Endothelial cell of umbilical vein (primary cell): ENCODE measurements around the gene TCF21. TPM values are rescaled to one million over a fixed set of nuclear protein-coding genes. Genes with fewer than 3 reads are reported as not detected.

Source experiments
- BruUV-seq: library from RNA; stranded (reverse); fragments of 400-500 nt; replicated peaks from 2 replicates; lab custom pipeline; 2021; lab: Mats Ljungman, UMichigan
- CTCF ChIA-PET: fragments of 300-600, 350-600 bp; sonication (Branson Sonifier 250); formaldehyde crosslinking; loops from one replicate; lab custom pipeline; 2021; ENCODE audit warnings: antibody characterized with exemption, inconsistent platforms; lab: Charles Lee
- POLR2A ChIA-PET: fragments of 300-600, 350-600 bp; sonication (Branson Sonifier 250); formaldehyde crosslinking; loops from one replicate; lab custom pipeline; 2021; ENCODE audit warnings: antibody characterized with exemption, inconsistent platforms; lab: Charles Lee
- DNase-seq: peaks from one replicate; pipeline ENCODE4 v3.0.0-alpha.2; 2011; ENCODE audit warnings: low read depth, low spot score
- FAIRE-seq: peaks from 2 replicates; lab custom pipeline; 2011; peaks lifted over from hg19 to GRCh38; lab: Jason Lieb, UNC
- H2AFZ ChIP-seq: 2 replicates; pipeline ENCODE4 v1.6.0; 2012; ENCODE audit warnings: low read depth, low read length, control low read depth, inconsistent platforms
- H3K27ac ChIP-seq: 2 replicates; pipeline ENCODE4 v1.5.1; 2011; ENCODE audit warnings: low read depth, mild to moderate bottlenecking, control low read depth, low read length, moderate library complexity; ENCODE audit not compliant: insufficient read depth
- H3K27me3 ChIP-seq, 2 experiments: 2 replicates each; pipeline versions ENCODE4 v1.6.0 to v1.6.1; 2011; ENCODE audit warnings: low read length in 2 of 2, mixed read lengths in 1 of 2; ENCODE audit not compliant: control insufficient read depth in 2 of 2, insufficient read depth in 2 of 2
- H3K36me3 ChIP-seq, 2 experiments: 2 replicates in 1 of 2; 3 replicates in 1 of 2; pipeline ENCODE4 v1.5.1; 2011; ENCODE audit warnings: low read length in 2 of 2, mild to moderate bottlenecking in 1 of 2, moderate library complexity in 1 of 2; ENCODE audit not compliant: control insufficient read depth in 2 of 2, insufficient read depth in 2 of 2; ENCODE audit errors: extremely low read depth in 1 of 2
- H3K4me1 ChIP-seq: 3 replicates; pipeline ENCODE4 v1.5.1; 2011; ENCODE audit warnings: mild to moderate bottlenecking, low read length; ENCODE audit not compliant: control insufficient read depth, insufficient read depth; ENCODE audit errors: extremely low read depth
- H3K4me2 ChIP-seq: 2 replicates; pipeline ENCODE4 v1.6.1; 2011; ENCODE audit warnings: low read length, control low read depth, mixed read lengths; ENCODE audit not compliant: insufficient read depth
- H3K4me3 ChIP-seq, 3 experiments: fragments of 200-600 bp in 1 of 3; sonication (generic), shearing (Covaris generic) in 1 of 3; replicated peaks in 1 of 3; 2 replicates each; pipeline ENCODE4 v1.5.1; 2011 to 2016; ENCODE audit warnings: control low read depth in 3 of 3, low read length in 3 of 3, mild to moderate bottlenecking in 2 of 3, inconsistent platforms in 1 of 3, low read depth in 1 of 3, moderate library complexity in 1 of 3; ENCODE audit not compliant: insufficient read depth in 1 of 3
- H3K79me2 ChIP-seq: 2 replicates; pipeline ENCODE4 v1.6.0; 2012; ENCODE audit warnings: low read length, inconsistent platforms; ENCODE audit not compliant: control insufficient read depth, insufficient read depth
- H3K9ac ChIP-seq: replicated peaks from 2 replicates; pipeline ENCODE3; 2011; ENCODE audit warnings: low read length, control low read depth; ENCODE audit not compliant: insufficient read depth; ENCODE audit errors: extremely low read depth
- H3K9me1 ChIP-seq: replicated peaks from 3 replicates; pipeline ENCODE4 v1.6.0; 2011; ENCODE audit warnings: mild to moderate bottlenecking, low read length; ENCODE audit not compliant: control insufficient read depth, insufficient read depth; ENCODE audit errors: extremely low read depth
- H3K9me3 ChIP-seq: replicated peaks from 2 replicates; pipeline ENCODE4 v1.5.1; 2012; ENCODE audit warnings: low read length, inconsistent platforms; ENCODE audit not compliant: control insufficient read depth, insufficient read depth
- H4K20me1 ChIP-seq: replicated peaks from 2 replicates; pipeline ENCODE3; 2011; ENCODE audit warnings: mild to moderate bottlenecking, low read length; ENCODE audit not compliant: control insufficient read depth, insufficient read depth; ENCODE audit errors: extremely low read depth
- EZH2 ChIP-seq: IDR thresholded peaks from 2 replicates; pipeline ENCODE4 v1.6.1; 2012; ENCODE audit warnings: borderline replicate concordance, low read depth, mild to moderate bottlenecking, moderate library complexity, low read length, inconsistent platforms; ENCODE audit not compliant: severe bottlenecking
- FOS ChIP-seq: IDR thresholded peaks from 2 replicates; pipeline ENCODE4 v1.6.1; 2011; ENCODE audit warnings: mild to moderate bottlenecking, low read length, moderate library complexity, borderline replicate concordance; ENCODE audit not compliant: insufficient read depth
- GATA2 ChIP-seq: IDR thresholded peaks from 2 replicates; pipeline ENCODE4 v1.7.0; 2011; ENCODE audit warnings: low read depth, mild to moderate bottlenecking, moderate library complexity, mixed read lengths, low read length; ENCODE audit not compliant: insufficient read length, insufficient read depth
- JUN ChIP-seq: IDR thresholded peaks from 2 replicates; pipeline ENCODE4 v1.6.1; 2011; ENCODE audit warnings: borderline replicate concordance, low read depth; ENCODE audit not compliant: insufficient read length, insufficient read depth
- MYC ChIP-seq: IDR thresholded peaks from one replicate; pipeline ENCODE4 v1.6.1; 2011; ENCODE audit warnings: mild to moderate bottlenecking, low read depth, low read length
- POLR2A ChIP-seq: IDR thresholded peaks from 2 replicates; pipeline ENCODE4 v1.6.1; 2012; ENCODE audit warnings: low read depth, mild to moderate bottlenecking, control low read depth, low read length
- POLR2AphosphoS5 ChIP-seq: IDR thresholded peaks from 2 replicates; pipeline ENCODE4 v1.6.1; 2012; ENCODE audit warnings: low read depth, mild to moderate bottlenecking, control low read depth, low read length, moderate library complexity; ENCODE audit not compliant: insufficient read depth
- dilution Hi-C: fragments of 300-500 bp; cut with MboI; formaldehyde crosslinking; loops from one replicate; pipeline ENCODE4 v1.15.0; 2019; ENCODE audit warnings: low sequenced_read_pairs; ENCODE audit not compliant: extremely low pct_ligation_motif_present
- intact Hi-C: fragments of 100-400 bp; cut with micrococcal nuclease; formaldehyde crosslinking; loops from one replicate; pipeline ENCODE4 v1.10.0; 2022
- polyA plus RNA-seq, 4 experiments: library from polyadenylated mRNA; depleted of rRNA in 3 of 4; stranded (reverse) in 3 of 4; unstranded in 1 of 4; fragments of >200 nt; gene quantifications; 2 replicates each; pipeline versions ENCODE4 v1.2.1 to v1.2.3, GENCODE V29; 2011 to 2012; ENCODE audit warnings: missing spikeins in 1 of 4
- total RNA-seq: library from RNA; stranded (reverse); gene quantifications from 2 replicates; pipeline ENCODE4 v1.2.3, GENCODE V29; 2021
- TF ChIP-seq, protein P1 (sequence below), 2 donors: IDR thresholded peaks; 1 replicate in 1 of 2; 2 replicates in 1 of 2; pipeline ENCODE4 v1.5.1; 2011; ENCODE audit warnings: low read length in 2 of 2, mild to moderate bottlenecking in 2 of 2, moderate library complexity in 2 of 2, control low read depth in 1 of 2, inconsistent platforms in 1 of 2, low read depth in 1 of 2; ENCODE audit not compliant: insufficient read depth in 1 of 2; ENCODE audit errors: extremely low read depth in 1 of 2
- TF ChIP-seq, protein P2 (sequence below): IDR thresholded peaks from 2 replicates; pipeline ENCODE4 v1.6.1; 2011; ENCODE audit not compliant: insufficient read depth, insufficient read length

TCF21 gene
- total and polyA plus RNA-seq, 2 donors (not counting 3 experiments of a cell fraction or from before 2014, with no cell fraction given): not detected

DNA sequence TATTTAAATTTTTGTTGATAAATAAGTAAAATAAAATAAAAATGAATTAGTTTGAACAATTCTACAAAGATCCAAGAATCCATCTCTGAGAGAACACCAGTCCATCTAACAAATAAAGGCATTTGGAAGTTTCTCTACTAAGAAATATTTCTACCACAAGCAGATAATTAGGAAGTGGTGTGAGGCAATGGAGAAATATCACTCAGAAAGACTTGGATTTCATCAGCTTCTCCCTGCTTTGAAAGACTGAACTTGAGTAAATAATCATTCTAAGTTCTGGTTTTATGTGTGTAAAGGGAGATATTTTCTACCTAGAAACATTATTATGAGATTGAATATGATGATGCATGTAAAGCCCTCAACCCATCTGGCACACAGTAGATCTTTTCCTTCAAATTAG is 17.8 kb upstream of the TCF21 start:
- no peaks in the 10 kb centered on the region for H3K36me3 ChIP-seq

More for the DNA sequence above, 17.8 kb upstream of the TCF21 start:
- FAIRE-seq (no peak), DNase-seq (no peak)
- ChIA-PET POLR2A (no interaction called here), CTCF (no interaction called here)
- TF ChIP-seq GATA2: no peak
- TF ChIP-seq POLR2A: no peak
- no peak for TF ChIP-seq EZH2
- TF ChIP-seq, protein P1, sequence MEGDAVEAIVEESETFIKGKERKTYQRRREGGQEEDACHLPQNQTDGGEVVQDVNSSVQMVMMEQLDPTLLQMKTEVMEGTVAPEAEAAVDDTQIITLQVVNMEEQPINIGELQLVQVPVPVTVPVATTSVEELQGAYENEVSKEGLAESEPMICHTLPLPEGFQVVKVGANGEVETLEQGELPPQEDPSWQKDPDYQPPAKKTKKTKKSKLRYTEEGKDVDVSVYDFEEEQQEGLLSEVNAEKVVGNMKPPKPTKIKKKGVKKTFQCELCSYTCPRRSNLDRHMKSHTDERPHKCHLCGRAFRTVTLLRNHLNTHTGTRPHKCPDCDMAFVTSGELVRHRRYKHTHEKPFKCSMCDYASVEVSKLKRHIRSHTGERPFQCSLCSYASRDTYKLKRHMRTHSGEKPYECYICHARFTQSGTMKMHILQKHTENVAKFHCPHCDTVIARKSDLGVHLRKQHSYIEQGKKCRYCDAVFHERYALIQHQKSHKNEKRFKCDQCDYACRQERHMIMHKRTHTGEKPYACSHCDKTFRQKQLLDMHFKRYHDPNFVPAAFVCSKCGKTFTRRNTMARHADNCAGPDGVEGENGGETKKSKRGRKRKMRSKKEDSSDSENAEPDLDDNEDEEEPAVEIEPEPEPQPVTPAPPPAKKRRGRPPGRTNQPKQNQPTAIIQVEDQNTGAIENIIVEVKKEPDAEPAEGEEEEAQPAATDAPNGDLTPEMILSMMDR (IDR thresholded peaks at IDR 0.05; ENCODE audit: extremely low read depth in 1 of 2, insufficient read depth in 1 of 2, low read depth in 1 of 2, low read length in 2 of 2): no peak
- TF ChIP-seq, protein P2, sequence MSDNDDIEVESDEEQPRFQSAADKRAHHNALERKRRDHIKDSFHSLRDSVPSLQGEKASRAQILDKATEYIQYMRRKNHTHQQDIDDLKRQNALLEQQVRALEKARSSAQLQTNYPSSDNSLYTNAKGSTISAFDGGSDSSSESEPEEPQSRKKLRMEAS: no peak
- no peak for TF ChIP-seq MYC
- no peak for TF ChIP-seq POLR2AphosphoS5
- no peak for TF ChIP-seq JUN
- no peak for TF ChIP-seq FOS
- Histone ChIP-seq H3K9ac (no peak overlapping the region), H3K9me1 (no peaks in the 10 kb centered on the region), H3K4me3 (no peak overlapping the region), H2AFZ (no peak overlapping the region), H3K27me3 (peaks cover 3 to 8% of the 10 kb centered on the region in 2 experiments), H3K79me2 (no peaks in the 10 kb centered on the region), H3K27ac (no peak overlapping the region), H3K4me2 (no peak overlapping the region), H3K4me1 (no peaks in the 10 kb centered on the region), H4K20me1 (no peaks in the 10 kb centered on the region), H3K9me3 (no peaks in the 10 kb centered on the region)
- no TSS peak for BruUV-seq
- dilution Hi-C loops: no loop called here
- intact Hi-C loops: no loop called here
